HEK293 (cell line): Measurements from ENCODE around the gene SLAMF9.

Experiments used
- CTCF ChIA-PET: fragments of 350-600 bp; formaldehyde crosslinking; extraction: SDS; loops from one replicate; lab custom pipeline; 2021; ENCODE audit warnings: antibody characterized with exemption; lab: Yijun Ruan, JAX
- POLR2A ChIA-PET: fragments of 300-600 bp; formaldehyde crosslinking; extraction: SDS; loops from one replicate; lab custom pipeline; 2020; ENCODE audit warnings: antibody characterized with exemption, inconsistent platforms; lab: Yijun Ruan, JAX
- H3K27ac ChIP-seq: fragments of 200-500 bp; sonication (Bioruptor generic); 2 replicates; pipeline ENCODE4 v1.5.1; 2014; ENCODE audit warnings: low read depth, low read length, control low read depth, inconsistent platforms; ENCODE audit errors: extremely low read depth
- H3K36me3 ChIP-seq, 2 experiments: fragments of 200-500 bp in 1 of 2; sonication (Bioruptor generic) in 1 of 2; 1 replicate in 1 of 2; 2 replicates in 1 of 2; pipeline ENCODE4 v1.5.1; 2014 to 2017; ENCODE audit warnings: inconsistent platforms in 2 of 2, low read length in 2 of 2; ENCODE audit not compliant: control insufficient read depth in 2 of 2, insufficient read depth in 1 of 2
- H3K4me1 ChIP-seq: fragments of 200-500 bp; sonication (Bioruptor generic); 2 replicates; pipeline ENCODE4 v1.5.1; 2014; ENCODE audit warnings: mild to moderate bottlenecking, low read length, inconsistent platforms; ENCODE audit not compliant: control insufficient read depth, insufficient read depth
- H3K4me3 ChIP-seq: 2 replicates; pipeline ENCODE4 v1.5.1; 2011; ENCODE audit warnings: low read depth, mild to moderate bottlenecking, control low read depth, low read length, moderate library complexity
- H3K9me3 ChIP-seq: fragments of 200-500 bp; sonication (Bioruptor generic); 2 replicates; pipeline ENCODE4 v1.5.1; 2014; ENCODE audit warnings: low read depth, low read length, inconsistent platforms; ENCODE audit not compliant: control insufficient read depth, insufficient read depth
- CTCF ChIP-seq: fragments of 450-650 bp; formaldehyde crosslinking; IDR thresholded peaks from 2 replicates; pipeline ENCODE4 v1.5.1; 2016; ENCODE audit warnings: missing biosample characterization, missing genetic modification characterization
- GLIS1 ChIP-seq: fragments of 450-650 bp; formaldehyde crosslinking; IDR thresholded peaks from 2 replicates; pipeline ENCODE4 v1.5.1; 2016; ENCODE audit warnings: missing biosample characterization, missing genetic modification characterization
- ZFHX2 ChIP-seq: fragments of 450-650 bp; formaldehyde crosslinking; conservative IDR thresholded peaks from 2 replicates; pipeline ENCODE4 v1.5.1; 2016; ENCODE audit warnings: missing biosample characterization, missing genetic modification characterization
- ZIC2 ChIP-seq: fragments of 450-650 bp; formaldehyde crosslinking; IDR thresholded peaks from 2 replicates; pipeline ENCODE4 v1.5.1; 2016; ENCODE audit warnings: missing biosample characterization, missing genetic modification characterization
- ZNF114 ChIP-seq: fragments of 450-650 bp; formaldehyde crosslinking; IDR thresholded peaks from 2 replicates; pipeline ENCODE4 v1.5.0; 2017; ENCODE audit warnings: missing biosample characterization, missing genetic modification characterization
- ZNF324 ChIP-seq: fragments of 450-650 bp; formaldehyde crosslinking; IDR thresholded peaks from 2 replicates; pipeline ENCODE4 v1.5.1; 2016; ENCODE audit warnings: missing biosample characterization, missing genetic modification characterization
- ZNF664 ChIP-seq: fragments of 450-650 bp; formaldehyde crosslinking; IDR thresholded peaks from 2 replicates; pipeline ENCODE4 v1.5.1; 2016; ENCODE audit warnings: missing biosample characterization, missing genetic modification characterization
- ZNF692 ChIP-seq: fragments of 450-650 bp; formaldehyde crosslinking; IDR thresholded peaks from 2 replicates; pipeline ENCODE4 v1.5.1; 2016; ENCODE audit warnings: missing biosample characterization, missing genetic modification characterization
- ZNF707 ChIP-seq: fragments of 450-650 bp; formaldehyde crosslinking; IDR thresholded peaks from 2 replicates; pipeline ENCODE4 v1.5.1; 2016; ENCODE audit warnings: missing biosample characterization, missing genetic modification characterization
- TF ChIP-seq, protein P1 (sequence below): fragments of 450-650 bp; formaldehyde crosslinking; IDR thresholded peaks from 2 replicates; pipeline ENCODE4 v1.5.1; 2016; ENCODE audit warnings: missing biosample characterization, missing genetic modification characterization
- TF ChIP-seq, protein P2 (sequence below): fragments of 450-650 bp; formaldehyde crosslinking; IDR thresholded peaks from 2 replicates; pipeline ENCODE4 v1.5.1; 2016; ENCODE audit warnings: missing biosample characterization, missing genetic modification characterization, borderline replicate concordance

SLAMF9 gene

GRCh38 chr1:159928491-159929050, 25.5 kb downstream of the SLAMF9 start (continued):
- no peak for TF ChIP-seq ZNF664

GRCh38 chr1:159927849-159928431, 26.1 kb downstream of the SLAMF9 start:
- TF ChIP-seq ZNF114 (tag by site-specific recombination) = no peak
- 0 out of 2 replicates have a peak, but pooled peaks have one; percentile 23 for TF ChIP-seq ZFHX2 (tag by site-specific recombination)
- TF ChIP-seq, protein P1, sequence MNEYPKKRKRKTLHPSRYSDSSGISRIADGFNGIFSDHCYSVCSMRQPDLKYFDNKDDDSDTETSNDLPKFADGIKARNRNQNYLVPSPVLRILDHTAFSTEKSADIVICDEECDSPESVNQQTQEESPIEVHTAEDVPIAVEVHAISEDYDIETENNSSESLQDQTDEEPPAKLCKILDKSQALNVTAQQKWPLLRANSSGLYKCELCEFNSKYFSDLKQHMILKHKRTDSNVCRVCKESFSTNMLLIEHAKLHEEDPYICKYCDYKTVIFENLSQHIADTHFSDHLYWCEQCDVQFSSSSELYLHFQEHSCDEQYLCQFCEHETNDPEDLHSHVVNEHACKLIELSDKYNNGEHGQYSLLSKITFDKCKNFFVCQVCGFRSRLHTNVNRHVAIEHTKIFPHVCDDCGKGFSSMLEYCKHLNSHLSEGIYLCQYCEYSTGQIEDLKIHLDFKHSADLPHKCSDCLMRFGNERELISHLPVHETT (tag by site-specific recombination) = no peak
- no peak for TF ChIP-seq ZNF707 (tag by site-specific recombination)
- peak; percentile 67; the same call in 1 of the 2 replicates for TF ChIP-seq ZIC2 (tag by site-specific recombination)
- TF ChIP-seq GLIS1 = peak; percentile 27; the same call in 1 of the 2 replicates
- TF ChIP-seq CTCF (tag by site-specific recombination) = peak; percentile 18; the same call in 1 of the 2 replicates
- Histone ChIP-seq H3K9me3 (no peaks in the 10 kb centered on the region), H3K36me3 (no peaks in the 10 kb centered on the region), H3K27ac (no peak overlapping the region), H3K4me3 (no peak overlapping the region), H3K4me1 (peaks cover under 1% of the 10 kb centered on the region)
- CTCF ChIA-PET = interaction anchor here (0.7 to 19.3 kb wide), 6 partner anchors 8 to 732 kb away, joined by 3 to 353 read pairs (median 4); no protein-coding TSS in a partner anchor
- POLR2A ChIA-PET = interaction anchor here (1.0 kb wide), 1 partner anchor 170 kb away, joined by 3 read pairs; the partner anchor contains the start of gene IGSF8

DNA sequence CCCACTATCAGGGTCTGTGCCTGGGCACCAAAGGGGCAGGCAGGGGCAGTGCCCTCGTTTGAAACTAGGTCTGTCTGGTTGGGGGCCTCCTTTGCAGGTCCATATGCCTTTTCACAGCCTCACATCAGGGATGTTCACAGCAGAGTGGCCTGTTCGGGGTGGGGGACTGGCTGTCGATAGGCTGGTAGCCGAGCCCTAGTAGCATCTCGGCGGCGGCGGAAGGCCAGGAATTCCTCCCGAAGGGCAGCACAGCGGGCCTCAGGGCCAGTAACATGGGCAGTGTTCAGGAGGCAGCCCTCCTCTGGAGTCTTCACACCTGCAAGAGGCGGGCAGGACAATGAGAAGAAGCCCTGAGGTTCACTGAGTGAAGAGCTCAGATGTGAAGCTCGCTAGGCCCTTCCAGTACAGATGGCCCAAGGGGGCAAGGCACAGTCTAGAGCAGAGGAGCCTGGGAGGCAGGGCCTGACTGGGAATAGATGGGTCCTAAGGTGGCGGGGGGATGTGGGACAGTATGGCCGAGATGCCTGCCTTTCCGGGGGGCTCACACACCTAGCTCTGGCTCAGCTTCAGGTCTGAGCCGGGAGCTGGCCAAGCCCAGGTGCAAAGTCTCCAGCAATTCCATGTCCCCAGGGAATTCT, 26.7 kb downstream of the SLAMF9 start:
- POLR2A ChIA-PET = interaction anchor here (1.0 kb wide), 2 partner anchors 19 to 171 kb away, joined by 3 to 4 read pairs; partner anchors contain the start of gene IGSF8
- H3K36me3 ChIP-seq = peaks cover 0 to 6% of the 10 kb centered on the region in 2 experiments; a peak in 1 of 3 replicates

More for the DNA sequence above, 26.7 kb downstream of the SLAMF9 start:
- CTCF ChIA-PET = interaction anchor here (0.7 to 19.3 kb wide), 7 partner anchors 9 to 731 kb away, joined by 3 to 353 read pairs (median 4); no protein-coding TSS in a partner anchor
- no peak overlapping the region for H3K27ac ChIP-seq
- TF ChIP-seq, protein P2, sequence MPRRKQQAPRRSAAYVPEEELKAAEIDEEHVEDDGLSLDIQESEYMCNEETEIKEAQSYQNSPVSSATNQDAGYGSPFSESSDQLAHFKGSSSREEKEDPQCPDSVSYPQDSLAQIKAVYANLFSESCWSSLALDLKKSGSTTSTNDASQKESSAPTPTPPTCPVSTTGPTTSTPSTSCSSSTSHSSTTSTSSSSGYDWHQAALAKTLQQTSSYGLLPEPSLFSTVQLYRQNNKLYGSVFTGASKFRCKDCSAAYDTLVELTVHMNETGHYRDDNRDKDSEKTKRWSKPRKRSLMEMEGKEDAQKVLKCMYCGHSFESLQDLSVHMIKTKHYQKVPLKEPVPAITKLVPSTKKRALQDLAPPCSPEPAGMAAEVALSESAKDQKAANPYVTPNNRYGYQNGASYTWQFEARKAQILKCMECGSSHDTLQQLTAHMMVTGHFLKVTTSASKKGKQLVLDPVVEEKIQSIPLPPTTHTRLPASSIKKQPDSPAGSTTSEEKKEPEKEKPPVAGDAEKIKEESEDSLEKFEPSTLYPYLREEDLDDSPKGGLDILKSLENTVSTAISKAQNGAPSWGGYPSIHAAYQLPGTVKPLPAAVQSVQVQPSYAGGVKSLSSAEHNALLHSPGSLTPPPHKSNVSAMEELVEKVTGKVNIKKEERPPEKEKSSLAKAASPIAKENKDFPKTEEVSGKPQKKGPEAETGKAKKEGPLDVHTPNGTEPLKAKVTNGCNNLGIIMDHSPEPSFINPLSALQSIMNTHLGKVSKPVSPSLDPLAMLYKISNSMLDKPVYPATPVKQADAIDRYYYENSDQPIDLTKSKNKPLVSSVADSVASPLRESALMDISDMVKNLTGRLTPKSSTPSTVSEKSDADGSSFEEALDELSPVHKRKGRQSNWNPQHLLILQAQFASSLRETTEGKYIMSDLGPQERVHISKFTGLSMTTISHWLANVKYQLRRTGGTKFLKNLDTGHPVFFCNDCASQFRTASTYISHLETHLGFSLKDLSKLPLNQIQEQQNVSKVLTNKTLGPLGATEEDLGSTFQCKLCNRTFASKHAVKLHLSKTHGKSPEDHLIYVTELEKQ (tag by site-specific recombination) = no peak
- no peak for TF ChIP-seq ZNF692 (tag by site-specific recombination)
- no peak for TF ChIP-seq ZIC2 (tag by site-specific recombination)
- no peak for TF ChIP-seq ZNF324 (tag by site-specific recombination)
- peaks cover 6% of the 10 kb centered on the region for H3K4me1 ChIP-seq
- no peaks in the 10 kb centered on the region for H3K9me3 ChIP-seq
- H3K4me3 ChIP-seq = no peak overlapping the region
